ENCODE measurements around the gene TCP11L2. TPM values are rescaled to one million over a fixed set of nuclear protein-coding genes. Genes with fewer than 3 reads are reported as not detected.
"Not testable (repeated sequence)": the region's sequence is repeated elsewhere in the genome, so short reads cannot be mapped to it uniquely, and the experiment has no call there.

Gene TCP11L2
- total RNA-seq, 3 donors from 2014 or later: 2.5 to 3.9 (median 2.6) TPM

GRCh38 chr12:106275458-106275857 lies 27.1 kb upstream of the TCP11L2 start:
- Mint-ChIP-seq H3K4me1 (ENCODE audit: low read depth) (no peaks in the 10 kb centered on the region), H3K9me3 (no peaks in the 10 kb centered on the region), H3K36me3 (ENCODE audit: insufficient read depth) (no peaks in the 10 kb centered on the region), H3K4me3 (no peak overlapping the region), H3K27me3 (ENCODE audit: low read depth) (no peaks in the 10 kb centered on the region)
- no peak for ATAC-seq
- no peak for DNase-seq

- Mint-ChIP-seq H3K4me3 (no peak overlapping the region), H3K27me3 (ENCODE audit: low read depth) (no peaks in the 10 kb centered on the region), H3K36me3 (ENCODE audit: insufficient read depth) (no peaks in the 10 kb centered on the region), H3K4me1 (ENCODE audit: low read depth) (no peaks in the 10 kb centered on the region), H3K9me3 (peaks cover under 1% of the 10 kb centered on the region)
- DNase-seq (no peak), ATAC-seq (no peak)
These were observed 26.3 kb upstream of the TCP11L2 start for GRCh38 chr12:106276032-106276740.

- peaks cover 12% of the 10 kb centered on the region for H3K9me3 Mint-ChIP-seq
- ATAC-seq: no peak
- no peak overlapping the region for H3K4me3 Mint-ChIP-seq
- DNase-seq: no peak
- H3K27me3 Mint-ChIP-seq (ENCODE audit: low read depth): peaks cover 5% of the 10 kb centered on the region
- H3K4me1 Mint-ChIP-seq (ENCODE audit: low read depth): peaks cover 3% of the 10 kb centered on the region
- peaks cover 2% of the 10 kb centered on the region for H3K36me3 Mint-ChIP-seq (ENCODE audit: insufficient read depth)
These were observed 22.4 kb upstream of the TCP11L2 start for GRCh38 chr12:106280106-106280505.

- no peak for ATAC-seq
- peaks cover 8% of the 10 kb centered on the region for H3K27me3 Mint-ChIP-seq (ENCODE audit: low read depth)
- H3K4me1 Mint-ChIP-seq (ENCODE audit: low read depth): peaks cover 3% of the 10 kb centered on the region
- no peak for DNase-seq
- peaks cover 12% of the 10 kb centered on the region for H3K9me3 Mint-ChIP-seq
- peaks cover 2% of the 10 kb centered on the region for H3K36me3 Mint-ChIP-seq (ENCODE audit: insufficient read depth)
- no peak overlapping the region for H3K4me3 Mint-ChIP-seq
These were observed 21.3 kb upstream of the TCP11L2 start for GRCh38 chr12:106281056-106281782.

- H3K4me3 Mint-ChIP-seq: no peak overlapping the region
- peaks cover 3% of the 10 kb centered on the region for H3K4me1 Mint-ChIP-seq (ENCODE audit: low read depth)
- DNase-seq: no peak
- ATAC-seq: no peak
- H3K36me3 Mint-ChIP-seq (ENCODE audit: insufficient read depth): peaks cover 2% of the 10 kb centered on the region
- H3K9me3 Mint-ChIP-seq: peaks cover 12% of the 10 kb centered on the region
- H3K27me3 Mint-ChIP-seq (ENCODE audit: low read depth): peaks cover 8% of the 10 kb centered on the region
These were observed 20.7 kb upstream of the TCP11L2 start for GRCh38 chr12:106281804-106282203.

GRCh38 chr12:106282457-106283097 lies 20.0 kb upstream of the TCP11L2 start:
- H3K4me1 Mint-ChIP-seq (ENCODE audit: low read depth): peaks cover 5% of the 10 kb centered on the region
- peak; percentile 37 for DNase-seq
- H3K9me3 Mint-ChIP-seq: peaks cover 12% of the 10 kb centered on the region
- peak; percentile 73 to 76 for ATAC-seq
- no peak overlapping the region for H3K4me3 Mint-ChIP-seq
- H3K27me3 Mint-ChIP-seq (ENCODE audit: low read depth): peaks cover 8% of the 10 kb centered on the region
- peaks cover 2% of the 10 kb centered on the region for H3K36me3 Mint-ChIP-seq (ENCODE audit: insufficient read depth)

GRCh38 chr12:106284358-106285105 lies 18.0 kb upstream of the TCP11L2 start:
- H3K4me3 Mint-ChIP-seq: no peak overlapping the region
- peaks cover 12% of the 10 kb centered on the region for H3K9me3 Mint-ChIP-seq
- H3K27me3 Mint-ChIP-seq (ENCODE audit: low read depth): peaks cover 8% of the 10 kb centered on the region
- ATAC-seq (no peak), DNase-seq (no peak)
- peaks cover 2% of the 10 kb centered on the region for H3K36me3 Mint-ChIP-seq (ENCODE audit: insufficient read depth)
- H3K4me1 Mint-ChIP-seq (ENCODE audit: low read depth): peaks cover 20% of the 10 kb centered on the region

- ATAC-seq: no peak
- peaks cover 8% of the 10 kb centered on the region for H3K27me3 Mint-ChIP-seq (ENCODE audit: low read depth)
- peaks cover 12% of the 10 kb centered on the region for H3K9me3 Mint-ChIP-seq
These were observed 16.6 kb upstream of the TCP11L2 start for GRCh38 chr12:106285982-106286381.

GRCh38 chr12:106286576-106287162 lies 15.9 kb upstream of the TCP11L2 start:
- not testable (repeated sequence) for H3K36me3 Mint-ChIP-seq (ENCODE audit: insufficient read depth); H3K4me3 Mint-ChIP-seq; ATAC-seq; H3K27me3 Mint-ChIP-seq (ENCODE audit: low read depth); H3K9me3 Mint-ChIP-seq; DNase-seq
- H3K4me1 Mint-ChIP-seq (ENCODE audit: low read depth): peaks cover 20% of the 10 kb centered on the region

More at GRCh38 chr12:106285982-106286381, 16.6 kb upstream of the TCP11L2 start:
- DNase-seq: no peak
- no peak overlapping the region for H3K4me3 Mint-ChIP-seq
- H3K4me1 Mint-ChIP-seq (ENCODE audit: low read depth): peaks cover 20% of the 10 kb centered on the region
- H3K36me3 Mint-ChIP-seq (ENCODE audit: insufficient read depth): peaks cover 2% of the 10 kb centered on the region

- ATAC-seq (no peak), DNase-seq (no peak)
- H3K36me3 Mint-ChIP-seq (ENCODE audit: insufficient read depth): peaks cover under 1% of the 10 kb centered on the region
- H3K9me3 Mint-ChIP-seq: peaks cover 2% of the 10 kb centered on the region
- peaks cover 20% of the 10 kb centered on the region for H3K4me1 Mint-ChIP-seq (ENCODE audit: low read depth)
- peaks cover 8% of the 10 kb centered on the region for H3K27me3 Mint-ChIP-seq (ENCODE audit: low read depth)
- H3K4me3 Mint-ChIP-seq: no peak overlapping the region
These were observed 15.2 kb upstream of the TCP11L2 start for GRCh38 chr12:106287364-106287763.

- Mint-ChIP-seq H3K4me3 (no peak overlapping the region), H3K27me3 (ENCODE audit: low read depth) (peaks cover 8% of the 10 kb centered on the region), H3K36me3 (ENCODE audit: insufficient read depth) (no peaks in the 10 kb centered on the region), H3K9me3 (no peaks in the 10 kb centered on the region), H3K4me1 (ENCODE audit: low read depth) (peaks cover 20% of the 10 kb centered on the region)
- ATAC-seq (no peak), DNase-seq (no peak)
These were observed 14.4 kb upstream of the TCP11L2 start for GRCh38 chr12:106288101-106288493.

- Mint-ChIP-seq H3K4me3 (no peak overlapping the region), H3K27me3 (ENCODE audit: low read depth) (peaks cover 8% of the 10 kb centered on the region), H3K9me3 (no peaks in the 10 kb centered on the region), H3K36me3 (ENCODE audit: insufficient read depth) (no peaks in the 10 kb centered on the region), H3K4me1 (ENCODE audit: low read depth) (peaks cover 20% of the 10 kb centered on the region)
- ATAC-seq (peak; percentile 92 to 94), DNase-seq (no peak)
These were observed 13.9 kb upstream of the TCP11L2 start for GRCh38 chr12:106288494-106289195.

GRCh38 chr12:106289196-106289681 lies 13.3 kb upstream of the TCP11L2 start:
- Mint-ChIP-seq H3K36me3 (ENCODE audit: insufficient read depth) (no peaks in the 10 kb centered on the region), H3K4me1 (ENCODE audit: low read depth) (peaks cover 20% of the 10 kb centered on the region), H3K9me3 (no peaks in the 10 kb centered on the region), H3K27me3 (ENCODE audit: low read depth) (peaks cover 8% of the 10 kb centered on the region), H3K4me3 (no peak overlapping the region)
- ATAC-seq (no peak), DNase-seq (no peak)

All from activated T-cell treated with anti-CD3 and anti-CD28 coated beads, Interleukin-2, amount 50 U/mL, for 4 hours (primary cell).